Central memory CD8-positive, alpha-beta T cell (primary cell): ENCODE data around the gene FAM53B.

Experiments
- ATAC-seq: fragments of 150-1000 bp; cut with Tn5 transposase; replicated peaks from 2 replicates; pipeline ENCODE4 v1.10.0; 2022; ENCODE audit warnings: mild to moderate bottlenecking, moderate FRiP score, moderate number of reproducible peaks; ENCODE audit not compliant: poor library complexity, severe bottlenecking; ENCODE audit errors: extremely low read depth
- DNase-seq, 2 donors: peaks; one replicate each; pipeline ENCODE4 v3.0.0; 2021; ENCODE audit warnings: low spot score in 2 of 2
- H3K27ac Mint-ChIP-seq: one replicate; pipeline ENCODE4 v1.8.0; 2022; ENCODE audit warnings: low read depth, mild to moderate bottlenecking, moderate library complexity, mixed read lengths
- H3K27me3 Mint-ChIP-seq: one replicate; pipeline ENCODE4 v1.8.0; 2022; ENCODE audit warnings: mixed read lengths
- H3K36me3 Mint-ChIP-seq: one replicate; pipeline ENCODE4 v1.8.0; 2022; ENCODE audit warnings: mild to moderate bottlenecking, moderate library complexity, mixed read lengths; ENCODE audit not compliant: insufficient read depth
- H3K4me1 Mint-ChIP-seq: one replicate; pipeline ENCODE4 v1.8.0; 2022; ENCODE audit warnings: mixed read lengths
- H3K4me3 Mint-ChIP-seq: one replicate; pipeline ENCODE4 v1.8.0; 2022; ENCODE audit warnings: mild to moderate bottlenecking, moderate library complexity, mixed read lengths
- H3K9me3 Mint-ChIP-seq: one replicate; pipeline ENCODE4 v1.8.0; 2022; ENCODE audit warnings: mixed read lengths

Gene FAM53B

GRCh38 chr10:124669824-124670654 lies 74.1 kb downstream of the FAM53B start:
- DNase-seq: no peak
- Mint-ChIP-seq H3K27ac (peak overlapping the region; percentile 95), H3K27me3 (no peaks in the 10 kb centered on the region), H3K9me3 (no peaks in the 10 kb centered on the region), H3K4me3 (peak overlapping the region; percentile 54), H3K36me3 (peaks cover 30% of the 10 kb centered on the region), H3K4me1 (peaks cover 86% of the 10 kb centered on the region)
- ATAC-seq: no peak

- Mint-ChIP-seq H3K27ac (peak overlapping the region; percentile 74), H3K4me3 (peak overlapping the region; percentile 54), H3K27me3 (no peaks in the 10 kb centered on the region), H3K4me1 (peaks cover 82% of the 10 kb centered on the region), H3K9me3 (no peaks in the 10 kb centered on the region), H3K36me3 (peaks cover 28% of the 10 kb centered on the region)
- no peak for ATAC-seq
- DNase-seq: no peak
Measured at GRCh38 chr10:124669141-124669823, 74.9 kb downstream of the FAM53B start.

- Mint-ChIP-seq H3K27ac (peak overlapping the region; percentile 82), H3K4me1 (peaks cover 77% of the 10 kb centered on the region), H3K36me3 (peaks cover 28% of the 10 kb centered on the region), H3K9me3 (no peaks in the 10 kb centered on the region), H3K4me3 (peak overlapping the region; percentile 40), H3K27me3 (no peaks in the 10 kb centered on the region)
- DNase-seq (no peak), ATAC-seq (no peak)
Measured at GRCh38 chr10:124668517-124669051, 75.6 kb downstream of the FAM53B start.

GRCh38 chr10:124667425-124668345 lies 76.5 kb downstream of the FAM53B start:
- DNase-seq: no peak
- Mint-ChIP-seq H3K36me3 (peaks cover 25% of the 10 kb centered on the region), H3K4me1 (peaks cover 73% of the 10 kb centered on the region), H3K4me3 (peak overlapping the region; percentile 40), H3K27me3 (no peaks in the 10 kb centered on the region), H3K27ac (peak overlapping the region; percentile 82), H3K9me3 (no peaks in the 10 kb centered on the region)
- ATAC-seq: no peak

- Mint-ChIP-seq H3K27me3 (no peaks in the 10 kb centered on the region), H3K27ac (no peak overlapping the region), H3K9me3 (no peaks in the 10 kb centered on the region), H3K4me1 (peaks cover 70% of the 10 kb centered on the region), H3K36me3 (peaks cover 24% of the 10 kb centered on the region), H3K4me3 (no peak overlapping the region)
- ATAC-seq (no peak), DNase-seq (no peak)
Measured at GRCh38 chr10:124666494-124666893, 77.7 kb downstream of the FAM53B start.

GRCh38 chr10:124665980-124666379 lies 78.2 kb downstream of the FAM53B start:
- Mint-ChIP-seq H3K4me1 (peaks cover 70% of the 10 kb centered on the region), H3K27me3 (no peaks in the 10 kb centered on the region), H3K36me3 (peaks cover 22% of the 10 kb centered on the region), H3K27ac (no peak overlapping the region), H3K4me3 (no peak overlapping the region), H3K9me3 (no peaks in the 10 kb centered on the region)
- ATAC-seq (no peak), DNase-seq (no peak)

- DNase-seq (no peak), ATAC-seq (no peak)
- Mint-ChIP-seq H3K4me3 (no peak overlapping the region), H3K27me3 (no peaks in the 10 kb centered on the region), H3K36me3 (peaks cover 21% of the 10 kb centered on the region), H3K27ac (peak overlapping the region; percentile 49), H3K9me3 (no peaks in the 10 kb centered on the region), H3K4me1 (peaks cover 67% of the 10 kb centered on the region)
Measured at GRCh38 chr10:124665558-124665957, 78.6 kb downstream of the FAM53B start.

GRCh38 chr10:124665091-124665490 lies 79.1 kb downstream of the FAM53B start:
- Mint-ChIP-seq H3K9me3 (no peaks in the 10 kb centered on the region), H3K4me1 (peaks cover 67% of the 10 kb centered on the region), H3K27me3 (no peaks in the 10 kb centered on the region), H3K4me3 (no peak overlapping the region), H3K36me3 (peaks cover 21% of the 10 kb centered on the region), H3K27ac (peak overlapping the region; percentile 49)
- DNase-seq (no peak), ATAC-seq (no peak)

GRCh38 chr10:124663766-124664360 lies 80.3 kb downstream of the FAM53B start:
- H3K27ac Mint-ChIP-seq: peak overlapping the region; percentile 25
- DNase-seq (no peak), ATAC-seq (no peak)
- H3K27me3 Mint-ChIP-seq: no peaks in the 10 kb centered on the region
- H3K9me3 Mint-ChIP-seq: no peaks in the 10 kb centered on the region
- H3K4me1 Mint-ChIP-seq: peaks cover 75% of the 10 kb centered on the region
- no peak overlapping the region for H3K4me3 Mint-ChIP-seq
- peaks cover 27% of the 10 kb centered on the region for H3K36me3 Mint-ChIP-seq

- H3K9me3 Mint-ChIP-seq: no peaks in the 10 kb centered on the region
- H3K4me1 Mint-ChIP-seq: peaks cover 75% of the 10 kb centered on the region
- H3K4me3 Mint-ChIP-seq: no peak overlapping the region
- no peak overlapping the region for H3K27ac Mint-ChIP-seq
- no peaks in the 10 kb centered on the region for H3K27me3 Mint-ChIP-seq
- ATAC-seq (no peak), DNase-seq (no peak)
- H3K36me3 Mint-ChIP-seq: peaks cover 28% of the 10 kb centered on the region
Measured at GRCh38 chr10:124663228-124663627, 81.0 kb downstream of the FAM53B start.

GRCh38 chr10:124661660-124662180 lies 82.5 kb downstream of the FAM53B start:
- DNase-seq (no peak), ATAC-seq (no peak)
- Mint-ChIP-seq H3K36me3 (peaks cover 35% of the 10 kb centered on the region), H3K4me3 (no peak overlapping the region), H3K9me3 (no peaks in the 10 kb centered on the region), H3K27ac (peak overlapping the region; percentile 65), H3K27me3 (no peaks in the 10 kb centered on the region), H3K4me1 (peaks cover 72% of the 10 kb centered on the region)
